Transverse colon (tissue), 3 donors: ENCODE results near the gene OR2T12.

Experiments used
- EP300 ChIP-seq: sonication (generic); formaldehyde crosslinking; IDR thresholded peaks from one replicate; pipeline ENCODE4 v1.6.1; 2017; ENCODE audit warnings: antibody characterized with exemption, low read depth
- POLR2A ChIP-seq: fragments of 450-650 bp; IDR thresholded peaks from one replicate; pipeline ENCODE4 v1.6.1; 2016; ENCODE audit warnings: antibody characterized with exemption, mild to moderate bottlenecking, moderate library complexity
- TF ChIP-seq, protein P1 (sequence below), 5 experiments: fragments of 200-600 bp in 3 of 5; fragments of 450-650 bp in 2 of 5; sonication (generic) in 3 of 5; IDR thresholded peaks; 1 replicate in 2 of 5; 2 replicates in 3 of 5; pipeline ENCODE4 v1.5.1; 2016 to 2017; ENCODE audit warnings: antibody characterized with exemption in 5 of 5, inconsistent platforms in 3 of 5, mild to moderate bottlenecking in 2 of 5, moderate library complexity in 1 of 5

DNA sequence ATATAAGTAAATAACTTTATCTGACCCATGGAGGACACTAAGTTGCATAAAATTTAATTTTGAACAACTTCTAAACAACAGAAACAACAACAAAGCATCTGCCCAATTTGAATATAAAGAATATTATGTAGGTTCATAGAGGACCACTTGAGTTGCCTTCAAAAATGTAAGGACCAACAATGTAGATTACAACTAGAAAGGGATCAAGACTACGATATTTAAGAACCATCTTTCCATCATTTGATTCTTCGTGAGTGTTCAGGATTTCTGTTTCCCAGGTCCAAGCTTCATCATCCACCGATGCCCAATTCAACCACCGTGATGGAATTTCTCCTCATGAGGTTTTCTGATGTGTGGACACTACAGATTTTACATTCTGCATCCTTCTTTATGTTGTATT, 45.3 kb upstream of the OR2T12 start, which contains the start of gene OR14C36:
- TF ChIP-seq, protein P1, sequence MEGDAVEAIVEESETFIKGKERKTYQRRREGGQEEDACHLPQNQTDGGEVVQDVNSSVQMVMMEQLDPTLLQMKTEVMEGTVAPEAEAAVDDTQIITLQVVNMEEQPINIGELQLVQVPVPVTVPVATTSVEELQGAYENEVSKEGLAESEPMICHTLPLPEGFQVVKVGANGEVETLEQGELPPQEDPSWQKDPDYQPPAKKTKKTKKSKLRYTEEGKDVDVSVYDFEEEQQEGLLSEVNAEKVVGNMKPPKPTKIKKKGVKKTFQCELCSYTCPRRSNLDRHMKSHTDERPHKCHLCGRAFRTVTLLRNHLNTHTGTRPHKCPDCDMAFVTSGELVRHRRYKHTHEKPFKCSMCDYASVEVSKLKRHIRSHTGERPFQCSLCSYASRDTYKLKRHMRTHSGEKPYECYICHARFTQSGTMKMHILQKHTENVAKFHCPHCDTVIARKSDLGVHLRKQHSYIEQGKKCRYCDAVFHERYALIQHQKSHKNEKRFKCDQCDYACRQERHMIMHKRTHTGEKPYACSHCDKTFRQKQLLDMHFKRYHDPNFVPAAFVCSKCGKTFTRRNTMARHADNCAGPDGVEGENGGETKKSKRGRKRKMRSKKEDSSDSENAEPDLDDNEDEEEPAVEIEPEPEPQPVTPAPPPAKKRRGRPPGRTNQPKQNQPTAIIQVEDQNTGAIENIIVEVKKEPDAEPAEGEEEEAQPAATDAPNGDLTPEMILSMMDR (IDR thresholded peaks at IDR 0.05): no peak
- TF ChIP-seq POLR2A (no peak), EP300 (no peak)
